Activated CD8-positive, alpha-beta memory T cell treated with anti-CD3 and anti-CD28 coated beads, Interleukin-2, amount 50 U/mL, for 1 hour (primary cell): ENCODE data around the gene CASQ2.

Experiments
- DNase-seq: peaks from one replicate; pipeline ENCODE4 v3.0.0-alpha.2; 2020; ENCODE audit errors: extremely low read depth

The CASQ2 gene

DNA sequence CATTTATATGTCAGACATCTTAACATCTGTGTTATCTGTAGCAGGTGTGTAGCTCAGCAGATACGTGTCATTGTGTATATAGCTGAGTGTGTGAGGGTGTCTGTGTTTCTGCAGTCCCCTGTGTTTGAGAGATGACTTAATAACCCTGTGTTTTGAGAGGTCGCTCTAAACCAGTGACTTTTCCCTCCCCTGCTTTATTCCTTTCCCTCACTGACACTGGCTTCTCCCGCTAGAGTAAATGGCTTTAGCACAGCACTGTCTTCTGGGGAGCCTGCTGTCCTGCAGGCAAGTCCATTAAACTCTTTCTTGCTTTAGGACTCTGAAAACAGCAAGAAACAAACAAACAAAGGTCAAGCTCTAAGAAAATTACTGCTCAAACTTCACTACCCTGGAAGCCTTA is 73.7 kb downstream of the CASQ2 start:
- no peak for DNase-seq

DNA sequence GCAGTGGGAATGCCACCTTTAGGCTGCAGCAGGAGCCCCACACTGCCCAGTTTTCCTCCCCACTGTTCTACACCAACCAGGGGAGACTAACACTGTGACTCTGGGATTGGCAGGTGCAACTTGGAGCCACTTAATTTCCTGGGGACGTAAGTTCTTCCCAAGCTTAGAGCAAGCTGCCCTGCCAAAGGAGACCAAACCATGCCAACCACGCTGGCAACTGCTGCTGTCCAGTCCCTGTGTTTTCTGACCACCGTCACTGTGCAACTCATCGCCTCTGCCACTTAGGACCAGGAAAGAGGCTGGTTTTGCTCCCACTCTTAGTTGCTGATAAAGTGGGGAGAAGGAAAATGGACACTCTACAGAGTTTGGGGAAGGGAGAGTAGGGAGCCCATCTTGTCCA is 76.3 kb downstream of the CASQ2 start:
- DNase-seq = no peak

DNA sequence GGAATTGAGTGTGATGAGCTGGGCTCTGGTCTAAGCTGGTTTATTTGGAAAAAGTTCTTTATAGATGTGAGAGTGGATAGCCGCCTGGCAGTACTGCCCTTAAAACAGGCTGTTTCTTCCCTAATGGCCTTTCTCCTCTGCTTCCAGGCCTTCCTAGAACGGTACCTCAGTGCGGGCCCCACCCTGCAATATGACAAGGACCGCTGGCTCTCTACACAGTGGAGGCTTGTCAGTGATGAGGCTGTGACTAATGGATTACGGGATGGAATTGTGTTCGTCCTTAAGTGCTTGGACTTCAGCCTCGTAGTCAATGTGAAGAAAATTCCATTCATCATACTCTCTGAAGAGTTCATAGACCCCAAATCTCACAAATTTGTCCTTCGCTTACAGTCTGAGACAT is 77.5 kb downstream of the CASQ2 start:
- no peak for DNase-seq

DNA sequence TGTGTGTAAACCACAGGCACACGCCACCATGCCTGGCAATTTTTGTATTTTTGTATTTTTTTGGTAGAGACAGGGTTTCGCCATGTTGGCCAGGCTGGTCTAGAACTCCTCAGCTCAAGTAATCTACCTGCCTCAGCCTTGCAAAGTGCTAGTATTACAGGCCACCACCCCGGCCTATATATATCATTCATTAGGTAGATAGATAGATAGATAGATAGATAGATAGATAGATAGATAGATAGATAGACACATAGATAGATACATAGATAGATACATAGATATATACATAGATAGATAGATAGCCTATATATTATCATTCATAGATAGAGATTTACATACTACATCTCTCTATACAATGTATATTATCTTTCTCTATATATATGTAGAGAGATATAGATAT is 80.8 kb downstream of the CASQ2 start:
- no peak for DNase-seq

DNA sequence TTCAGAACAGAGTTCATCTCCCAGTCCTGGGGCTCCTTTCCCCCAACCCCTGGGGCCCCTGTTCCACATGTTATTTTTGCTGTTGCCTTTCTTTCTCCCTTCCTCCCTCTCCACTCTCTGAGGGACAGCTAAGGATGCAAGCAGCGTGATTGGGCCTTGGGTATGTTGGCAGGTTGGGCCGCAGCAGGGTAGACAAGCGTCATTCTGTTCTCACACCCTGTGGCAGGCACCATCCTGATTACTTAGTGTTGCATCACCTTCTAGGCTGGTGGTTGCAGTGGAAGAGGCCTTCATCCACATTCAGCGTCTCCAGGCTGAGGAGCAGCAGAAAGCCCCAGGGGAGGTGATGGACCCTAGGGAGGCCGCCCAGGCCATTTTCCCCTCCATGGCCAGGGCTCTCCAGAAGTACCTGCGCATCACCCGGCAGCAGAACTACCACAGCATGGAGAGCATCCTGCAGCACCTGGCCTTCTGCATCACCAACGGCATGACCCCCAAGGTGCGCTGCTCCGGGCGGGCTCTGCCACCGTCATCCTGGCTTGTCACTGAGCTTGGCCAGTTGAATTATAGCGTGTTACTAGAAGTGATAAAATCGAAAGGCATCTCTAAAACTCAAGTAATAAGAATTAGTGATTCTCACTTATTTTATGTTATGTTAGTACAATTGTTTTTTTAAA is 83.3 kb downstream of the CASQ2 start:
- no peak for DNase-seq

DNA sequence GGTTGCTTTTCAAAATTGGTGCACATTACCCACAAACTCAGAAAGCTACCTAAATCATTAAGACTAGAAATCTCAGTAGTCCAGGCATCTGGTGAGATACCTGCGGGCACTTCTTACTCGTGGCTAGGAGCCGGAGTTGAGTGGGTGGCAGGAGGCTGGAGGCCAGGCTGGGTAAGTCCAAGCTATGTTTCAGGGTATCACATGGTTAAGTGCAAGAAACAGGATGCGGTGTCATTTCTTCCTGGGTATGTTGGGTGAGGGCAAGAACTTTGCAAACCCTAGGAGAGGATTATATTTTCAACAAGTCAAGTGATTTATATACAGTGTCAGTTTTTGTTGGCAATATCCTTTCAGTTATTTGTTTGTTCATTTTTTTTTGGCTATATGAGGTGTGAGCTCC is 85.7 kb downstream of the CASQ2 start:
- no peak for DNase-seq

DNA sequence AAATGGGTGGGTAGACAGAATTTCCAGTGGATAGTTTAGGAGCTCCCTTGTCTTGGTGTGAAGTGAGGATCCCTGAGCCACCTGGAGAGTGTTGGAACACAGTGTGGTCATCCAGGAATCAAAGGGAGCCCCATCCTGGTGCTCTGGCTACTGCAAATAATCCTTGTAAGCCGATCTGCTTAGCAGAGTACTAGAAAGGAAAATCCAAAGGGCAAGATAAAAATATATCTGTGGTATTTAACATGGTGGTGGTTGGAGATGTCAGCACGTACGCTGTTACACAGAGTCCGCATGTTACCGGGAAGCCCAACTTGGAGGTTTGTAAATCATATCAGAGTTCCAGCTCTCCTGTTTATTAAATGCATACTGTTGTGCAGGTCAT is 87.8 kb downstream of the CASQ2 start:
- no peak for DNase-seq

DNA sequence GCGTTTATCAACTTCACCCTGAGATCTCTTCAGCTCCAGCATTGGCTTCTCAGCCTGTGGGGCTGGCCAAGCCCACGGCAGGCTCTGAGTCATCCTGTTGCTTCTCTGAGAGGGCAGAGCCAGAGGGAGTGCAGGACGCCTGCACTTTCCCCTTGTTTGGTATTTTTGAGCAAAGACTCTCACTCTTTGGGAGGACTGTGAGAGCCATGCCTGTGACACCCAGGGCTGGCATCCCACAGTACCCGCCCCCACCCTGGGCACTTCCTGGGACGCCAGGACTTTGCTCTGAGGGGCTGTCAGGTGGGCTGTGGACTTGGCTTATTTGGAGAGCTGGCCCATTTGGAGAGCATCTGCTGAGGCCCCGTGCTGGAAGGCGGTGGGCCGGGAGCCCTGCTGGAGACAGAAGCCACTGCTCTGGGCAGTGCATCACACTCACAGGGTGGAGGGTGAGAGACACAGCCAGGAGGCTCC is 89.3 kb downstream of the CASQ2 start:
- DNase-seq = no peak

DNA sequence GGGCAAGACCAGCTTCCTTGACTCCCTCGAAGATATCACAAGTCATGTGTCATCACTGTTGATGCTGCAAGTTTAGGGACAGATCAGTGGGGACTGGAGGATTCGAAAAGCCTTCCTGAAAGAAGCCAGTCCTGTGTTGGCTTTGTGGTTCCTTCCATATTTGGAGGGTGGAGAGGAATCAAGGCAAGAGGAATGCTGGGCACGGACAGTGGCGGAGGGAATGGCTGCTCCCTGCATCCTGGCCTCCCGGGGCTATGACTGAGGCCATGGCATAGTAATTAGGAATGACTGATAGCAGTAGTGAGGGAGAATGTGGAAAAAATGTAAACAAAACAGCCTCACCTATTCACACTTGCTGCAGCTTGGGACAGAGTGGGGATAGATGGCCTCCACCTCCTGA is 90.4 kb downstream of the CASQ2 start:
- no peak for DNase-seq

DNA sequence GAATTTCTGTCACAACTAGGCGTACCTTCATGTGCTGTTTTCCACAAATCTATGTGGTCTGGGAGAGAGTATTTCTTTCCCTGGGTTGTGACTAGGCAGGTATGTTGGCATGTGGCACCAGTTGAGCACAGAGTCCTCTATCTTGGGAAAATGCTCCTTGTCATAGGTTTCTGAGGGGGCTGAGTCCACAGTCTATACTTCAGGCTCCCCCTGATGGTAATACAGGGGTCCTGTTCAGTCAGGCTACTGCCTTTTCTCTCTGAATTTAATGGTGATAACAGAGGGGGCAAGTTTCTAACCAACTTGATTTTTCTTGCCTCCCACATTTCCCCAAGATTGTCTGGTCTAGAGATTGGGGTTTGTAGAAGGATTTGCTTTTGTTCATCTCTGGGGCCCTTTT is 90.9 kb downstream of the CASQ2 start:
- no peak for DNase-seq

DNA sequence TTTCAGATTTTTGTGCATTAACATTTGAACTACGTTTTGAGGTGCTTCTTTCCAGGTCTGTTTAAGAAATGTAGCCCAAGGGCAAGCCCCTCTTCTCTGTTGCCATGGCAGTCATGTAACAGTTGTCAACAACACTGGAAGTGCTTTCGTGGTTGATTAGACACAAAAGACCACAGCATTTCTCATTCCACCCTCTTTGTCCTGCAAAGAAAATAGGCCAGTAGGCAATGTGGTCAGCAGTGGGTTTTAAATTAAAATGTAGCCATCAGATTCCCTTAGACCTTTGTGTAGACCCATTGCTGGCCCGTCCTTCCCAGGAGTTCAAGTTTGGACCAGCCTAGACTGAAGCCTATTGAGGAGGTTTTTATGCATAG is 91.3 kb downstream of the CASQ2 start:
- DNase-seq = no peak

DNA sequence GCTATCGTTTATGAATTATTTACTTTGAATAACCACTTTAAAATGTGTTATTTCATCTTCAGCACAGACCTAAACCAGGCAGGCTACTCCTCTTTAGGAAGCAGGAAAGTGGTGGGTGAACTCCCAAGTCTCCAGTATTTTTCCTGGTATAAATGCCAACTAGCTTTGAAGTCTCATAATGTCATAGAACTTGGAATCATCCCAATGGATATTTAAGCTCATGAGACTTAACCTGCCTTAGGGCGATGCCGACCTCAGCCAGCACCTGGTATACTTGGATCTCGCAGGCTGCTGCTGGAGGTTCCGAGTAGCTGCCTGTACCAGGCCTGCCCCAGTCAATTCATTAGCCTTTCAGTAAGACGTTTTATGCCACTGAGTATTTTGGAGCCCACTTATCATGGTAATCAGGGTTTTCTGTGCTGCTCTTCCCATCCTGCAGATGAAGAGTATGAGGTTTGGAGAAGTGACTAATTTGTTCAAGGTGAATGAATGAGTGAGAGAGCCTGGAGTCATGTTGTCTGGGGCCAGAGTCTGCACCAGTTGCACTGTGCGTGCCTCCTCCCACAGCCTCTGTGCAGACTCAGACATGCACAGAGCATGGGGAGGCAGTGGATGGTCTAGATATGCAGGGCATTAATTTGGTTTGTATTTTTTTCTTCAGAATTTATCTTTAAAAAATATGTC is 91.9 kb downstream of the CASQ2 start:
- no peak for DNase-seq

DNA sequence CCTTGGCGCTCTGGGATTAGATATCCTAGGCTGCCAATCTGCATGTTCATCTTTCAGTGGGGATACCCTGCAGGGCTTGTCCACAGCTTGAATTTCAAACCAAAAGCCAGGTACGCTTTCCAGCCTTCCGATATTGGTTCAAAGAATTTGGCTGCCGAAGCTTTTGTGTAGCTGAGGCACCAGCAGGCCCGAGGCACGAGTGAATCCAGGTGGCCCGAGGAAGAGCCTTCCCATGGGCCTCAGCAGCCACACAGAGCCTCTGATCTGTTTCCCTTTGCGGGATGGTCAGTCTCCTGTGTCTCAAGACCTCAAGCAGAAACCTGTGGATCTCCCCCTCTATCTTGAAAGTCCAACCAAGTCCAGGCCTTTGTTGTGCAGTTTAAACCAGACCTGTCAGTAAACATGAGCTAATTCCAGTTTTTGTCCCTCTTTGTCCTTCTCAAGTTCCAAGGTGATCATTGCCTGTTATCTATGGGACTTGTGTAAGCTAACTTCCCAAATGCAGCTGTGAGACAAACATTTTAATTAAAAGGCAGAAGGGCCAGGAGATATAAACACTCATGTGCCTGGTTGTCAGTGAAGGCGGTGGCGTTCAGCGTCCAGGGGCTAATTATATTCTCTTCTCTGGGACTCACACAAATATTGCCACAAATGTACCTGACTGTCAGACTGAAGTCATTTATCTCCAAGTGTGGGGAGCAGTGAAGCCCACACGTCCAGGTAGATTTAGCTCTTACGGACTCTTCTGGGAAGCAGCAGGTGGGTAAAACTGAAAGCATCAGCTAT is 96.1 kb downstream of the CASQ2 start:
- DNase-seq = no peak

DNA sequence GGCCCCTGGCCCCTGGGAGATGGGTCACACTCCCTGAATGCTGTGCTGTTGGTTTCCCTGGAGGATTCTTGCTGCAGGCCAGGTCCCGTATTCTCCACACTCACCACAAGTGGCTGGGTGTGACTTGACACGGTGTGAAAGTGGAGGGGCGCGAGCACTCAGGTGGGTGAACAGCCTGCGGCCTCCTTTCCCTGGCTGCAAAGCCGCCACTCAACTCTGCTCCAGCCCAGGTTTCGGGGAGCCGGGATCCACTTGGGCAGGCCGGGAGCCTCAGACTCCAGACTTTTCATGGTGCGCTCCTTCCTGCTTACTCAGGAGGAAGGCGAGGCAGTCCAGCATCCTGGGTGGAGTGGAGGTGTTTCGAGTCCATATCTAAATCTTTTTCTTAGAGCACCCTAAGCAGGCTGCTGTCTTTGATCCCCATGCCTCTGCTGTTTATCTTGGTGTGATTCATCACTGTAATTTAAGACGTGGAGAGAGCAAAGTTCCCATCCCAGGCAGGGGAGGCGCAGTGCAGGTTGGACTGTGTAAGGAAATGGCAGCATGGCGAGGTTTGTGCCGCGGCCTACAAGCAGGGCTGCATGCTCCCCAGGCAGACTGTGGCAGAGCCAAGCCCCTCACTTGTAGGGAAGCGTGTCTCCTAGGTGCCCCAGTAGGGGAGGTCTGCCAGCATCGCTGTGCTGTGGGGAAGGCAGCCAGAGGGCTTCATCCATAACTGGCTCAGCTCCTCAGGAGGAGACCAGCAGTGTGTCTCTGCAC is 97.2 kb downstream of the CASQ2 start:
- no peak for DNase-seq

DNA sequence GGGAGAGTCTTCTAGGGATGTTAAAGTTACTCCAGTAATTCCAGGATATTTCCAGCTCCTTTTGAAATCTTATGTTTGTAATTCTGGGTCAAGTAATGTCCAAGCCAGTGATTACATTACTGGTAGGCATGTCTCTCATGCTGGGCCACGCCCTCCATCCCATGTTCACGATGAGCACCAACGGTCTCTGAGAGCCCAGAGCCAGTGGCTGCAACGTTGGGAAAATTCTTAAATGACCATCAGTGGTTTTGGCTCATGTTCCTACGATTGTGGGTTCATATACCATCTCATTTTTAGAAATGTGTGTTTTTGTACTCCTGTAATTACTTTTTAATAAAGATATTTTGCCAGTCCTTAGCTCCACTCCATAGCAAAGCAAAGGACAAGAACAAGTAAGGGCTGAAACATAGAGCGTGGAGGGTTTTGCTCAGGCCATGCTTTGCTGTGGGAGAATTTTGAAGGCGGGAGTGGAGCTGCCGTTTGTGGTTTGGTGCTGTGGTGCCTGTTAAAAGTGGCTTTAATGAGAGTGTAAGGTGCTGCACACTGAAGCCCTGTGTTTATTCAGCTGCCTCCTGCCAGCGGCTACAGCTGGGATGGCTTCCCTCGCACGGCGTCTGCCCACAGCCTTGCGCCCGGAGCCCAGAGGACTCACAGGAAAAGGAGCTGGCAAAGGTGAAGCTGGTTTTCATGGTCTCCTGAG is 97.9 kb downstream of the CASQ2 start:
- DNase-seq = no peak

DNA sequence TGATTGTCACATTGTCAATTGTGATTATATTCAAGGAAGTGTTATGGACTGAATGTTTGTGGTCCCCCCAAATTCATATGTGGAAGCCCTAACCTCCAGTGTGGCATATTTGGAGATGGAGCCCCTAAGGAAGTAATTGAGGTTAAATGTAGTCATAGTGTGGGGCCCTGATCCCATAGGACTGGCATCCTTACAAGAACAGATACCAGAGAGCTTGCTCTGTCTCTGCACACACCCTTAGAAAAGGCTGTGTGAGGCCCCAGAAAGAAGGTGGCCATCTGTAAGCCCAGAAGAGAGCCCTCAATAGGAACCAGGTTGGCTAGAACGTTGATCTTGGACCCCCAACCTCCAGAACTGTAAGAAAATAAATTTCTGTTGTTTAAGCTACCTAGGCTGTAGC is 98.6 kb downstream of the CASQ2 start:
- no peak for DNase-seq

DNA sequence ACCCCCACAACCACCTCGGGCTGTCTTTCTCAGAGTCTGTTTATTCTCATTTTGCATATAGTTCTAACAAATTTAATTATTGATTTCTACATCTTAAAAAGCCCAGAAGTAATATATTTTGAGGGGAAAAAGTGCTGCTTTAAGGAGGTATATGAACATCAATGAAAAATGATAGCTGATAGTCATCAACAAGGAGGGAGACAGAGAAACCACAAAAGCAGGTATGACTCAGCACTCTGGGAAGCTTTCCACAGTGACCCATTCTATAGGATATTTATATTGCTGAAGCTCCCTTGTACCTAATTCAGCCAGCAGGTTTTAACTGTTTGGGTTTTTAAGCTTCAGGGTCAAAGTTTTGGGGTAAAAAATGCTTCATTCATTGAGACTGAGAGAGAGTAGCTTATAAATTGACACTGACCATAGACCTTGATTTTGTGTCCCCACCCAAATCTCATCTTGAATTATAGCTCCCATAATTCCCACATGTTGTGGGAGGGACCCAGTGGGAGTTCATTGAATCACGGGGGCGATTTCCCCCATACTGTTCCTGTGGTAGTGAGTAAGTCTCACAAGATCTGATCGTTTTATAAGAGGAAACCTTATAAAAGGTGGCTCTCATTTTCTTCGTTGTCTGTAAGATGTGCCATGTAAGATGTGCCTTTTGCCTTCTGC is 99.4 kb downstream of the CASQ2 start:
- DNase-seq = no peak

DNA sequence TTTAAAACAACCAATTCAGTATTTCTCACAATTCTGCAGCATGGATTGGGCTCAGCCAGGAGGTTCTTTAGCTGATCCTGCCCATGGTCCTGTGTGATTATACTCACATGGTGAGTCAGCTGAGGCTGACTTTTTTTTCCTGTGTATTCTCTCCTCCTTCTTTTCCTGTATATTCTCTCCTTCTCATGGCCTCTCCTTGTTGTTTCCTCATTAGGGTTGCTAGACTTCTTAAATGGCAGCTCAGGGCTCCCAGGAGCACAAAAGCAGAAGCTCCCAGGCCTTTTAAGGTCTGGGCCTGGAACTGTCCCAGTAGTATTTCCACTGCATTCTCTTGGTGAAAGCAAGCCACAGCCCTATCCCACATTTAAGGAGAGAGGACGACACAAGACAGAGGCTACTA is 99.9 kb downstream of the CASQ2 start:
- no peak for DNase-seq

DNA sequence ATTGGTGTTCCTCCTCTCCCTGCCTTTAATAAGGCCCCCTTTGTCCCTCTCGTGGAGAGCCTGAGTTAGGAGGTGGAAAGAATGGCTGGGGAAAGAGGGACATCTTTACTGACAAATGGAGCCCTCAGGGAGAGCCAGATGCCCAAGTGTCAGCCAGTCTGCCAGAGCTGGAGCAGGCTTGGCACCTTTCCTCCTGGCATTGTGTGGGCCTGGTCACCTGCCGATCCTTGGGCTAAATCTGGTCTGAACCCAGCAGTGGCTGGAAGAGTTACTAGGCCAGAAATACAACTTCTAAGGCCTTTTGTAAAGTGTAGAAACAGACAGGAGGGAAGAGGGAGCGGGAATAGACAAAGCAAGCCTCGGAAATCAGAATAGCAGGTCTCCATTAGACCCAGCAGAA is 101.8 kb downstream of the CASQ2 start:
- DNase-seq = no peak

DNA sequence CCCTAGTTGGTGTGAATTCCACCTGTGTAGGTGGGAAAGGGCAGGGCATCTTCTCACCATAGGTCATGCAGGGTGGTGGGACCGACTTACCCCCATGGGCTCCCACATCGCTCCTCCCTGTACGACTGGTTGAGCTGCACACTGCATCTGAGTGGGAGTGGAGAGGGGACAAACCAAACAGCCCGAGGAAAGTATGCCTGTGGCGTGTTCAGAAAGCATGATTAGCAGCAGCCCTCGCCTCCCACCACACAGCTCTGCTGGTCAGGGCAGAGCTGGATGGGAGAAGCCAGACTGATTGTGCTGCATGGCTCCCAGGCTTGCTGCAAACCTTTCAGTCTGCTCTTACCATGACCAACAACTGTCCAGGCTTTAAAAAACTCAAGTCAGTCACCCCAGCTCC is 102.3 kb downstream of the CASQ2 start:
- DNase-seq = no peak
